ENCODE measurements around the gene MICOS13. TPM values are rescaled to one million over a fixed set of nuclear protein-coding genes. Genes with fewer than 3 reads are reported as not detected.

The MICOS13 gene
- total RNA-seq, 1 experiment from 2014 or later = 93.5 TPM

GRCh38 chr19:5665781-5666513, 14.4 kb downstream of the MICOS13 start:
- no peaks in the 10 kb centered on the region for H3K9me3 ChIP-seq (ENCODE audit: control insufficient read depth, insufficient read depth, low read depth, low read length)
- H3K27me3 ChIP-seq (ENCODE audit: control insufficient read depth, insufficient read depth, low read length) = no peaks in the 10 kb centered on the region
- TF ChIP-seq CTCF (IDR thresholded peaks at IDR 0.05) = no peak
- TF ChIP-seq TCF7L2 (IDR thresholded peaks at IDR 0.05; ENCODE audit: low read depth, low read length) = no peak
- TF ChIP-seq SIN3A (IDR thresholded peaks at IDR 0.05; ENCODE audit: borderline replicate concordance, insufficient read depth, low read depth, low read length) = no peak
- TF ChIP-seq POLR2AphosphoS5 (IDR thresholded peaks at IDR 0.05; ENCODE audit: low read depth, low read length) = no peak
- TF ChIP-seq REST (IDR thresholded peaks at IDR 0.05; ENCODE audit: insufficient read depth in 1 of 2, low read depth in 2 of 2, low read length in 1 of 2) = no peak
- 0 out of 2 replicates have a peak, but pooled peaks have one; percentile 59 for ATAC-seq
- intact Hi-C loops (cut with micrococcal nuclease; ENCODE audit: unreplicated experiment) (no loop called here), in situ Hi-C loops (cut with HindIII; ENCODE audit: low pct_unique_long_range_greater_than_20kb, low sequenced_read_pairs) (no loop called here)
- H3K36me3 ChIP-seq (ENCODE audit: control insufficient read depth, insufficient read depth, low read length) = peaks cover 12% of the 10 kb centered on the region
- no TSS peak for BruUV-seq (replicated peaks)
- H3K4me1 ChIP-seq (ENCODE audit: control insufficient read depth, insufficient read depth, low read length) = no peaks in the 10 kb centered on the region
- POLR2A ChIA-PET = interaction anchor here (0.6 kb wide), 1 partner anchor 9 kb away, joined by 3 read pairs; no protein-coding TSS in a partner anchor
- H3K27ac ChIP-seq (ENCODE audit: low read length) = no peak overlapping the region
- CTCF ChIA-PET = interaction anchor here (0.9 kb wide), 1 partner anchor 23 kb away, joined by 3 read pairs; no protein-coding TSS in a partner anchor
- no peak overlapping the region for H3K4me3 ChIP-seq (ENCODE audit: low read depth in 2 of 2, low read length in 2 of 2)
- DNase-seq (ENCODE audit: low read depth, low spot score) = no peak

- intact Hi-C loops (cut with micrococcal nuclease; ENCODE audit: unreplicated experiment) = no loop called here
- Histone ChIP-seq H3K27ac (ENCODE audit: low read length) (no peak overlapping the region), H3K9me3 (ENCODE audit: control insufficient read depth, insufficient read depth, low read depth, low read length) (no peaks in the 10 kb centered on the region), H3K4me1 (ENCODE audit: control insufficient read depth, insufficient read depth, low read length) (no peaks in the 10 kb centered on the region), H3K27me3 (ENCODE audit: control insufficient read depth, insufficient read depth, low read length) (no peaks in the 10 kb centered on the region), H3K4me3 (ENCODE audit: low read depth in 2 of 2, low read length in 2 of 2) (no peak overlapping the region), H3K36me3 (ENCODE audit: control insufficient read depth, insufficient read depth, low read length) (peaks cover 12% of the 10 kb centered on the region)
- DNase-seq (ENCODE audit: low read depth, low spot score) = no peak
- in situ Hi-C loops (cut with HindIII; ENCODE audit: low pct_unique_long_range_greater_than_20kb, low sequenced_read_pairs) = no loop called here
- CTCF ChIA-PET = interaction anchor here (0.5 kb wide), 1 partner anchor 1017 kb away, joined by 6 read pairs; no protein-coding TSS in a partner anchor
- TF ChIP-seq POLR2AphosphoS5 (IDR thresholded peaks at IDR 0.05; ENCODE audit: low read depth, low read length) (no peak), SIN3A (IDR thresholded peaks at IDR 0.05; ENCODE audit: borderline replicate concordance, insufficient read depth, low read depth, low read length) (no peak), TCF7L2 (IDR thresholded peaks at IDR 0.05; ENCODE audit: low read depth, low read length) (no peak), CTCF (IDR thresholded peaks at IDR 0.05) (no peak), REST (IDR thresholded peaks at IDR 0.05; ENCODE audit: insufficient read depth in 1 of 2, low read depth in 2 of 2, low read length in 1 of 2) (no peak)
- ATAC-seq = no peak
- POLR2A ChIA-PET = no interaction called here
- BruUV-seq (replicated peaks) = no TSS peak
Observed at GRCh38 chr19:5664515-5664914, 15.8 kb downstream of the MICOS13 start.
